GM18498 (cell line): ENCODE data around the gene LYSMD4.

Experiments used
- ATAC-seq: cut with Tn5 transposase; IDR thresholded peaks from one replicate; pipeline ENCODE4 v1.9.1; 2021; ENCODE audit warnings: mild to moderate bottlenecking, moderate library complexity; ENCODE audit not compliant: unreplicated experiment

Gene LYSMD4

GRCh38 chr15:99732124-99732750 is 1.0 kb downstream of the LYSMD4 start:
- no peak for ATAC-seq

- no peak for ATAC-seq
Measured at GRCh38 chr15:99731336-99732123, 1.7 kb downstream of the LYSMD4 start.

- no peak for ATAC-seq
Measured at GRCh38 chr15:99729920-99730319, 3.3 kb downstream of the LYSMD4 start.

- ATAC-seq = no peak
Measured at GRCh38 chr15:99729327-99729726, 3.9 kb downstream of the LYSMD4 start.

GRCh38 chr15:99728916-99729315 is 4.3 kb downstream of the LYSMD4 start:
- no peak for ATAC-seq

- ATAC-seq = no peak
Measured at GRCh38 chr15:99727733-99728132, 5.5 kb downstream of the LYSMD4 start.

- ATAC-seq = no peak
Measured at GRCh38 chr15:99727330-99727729, 5.9 kb downstream of the LYSMD4 start.

- ATAC-seq = no peak
Measured at GRCh38 chr15:99726333-99726732, 6.9 kb downstream of the LYSMD4 start.

- ATAC-seq = no peak
Measured at GRCh38 chr15:99722406-99722805, 10.8 kb downstream of the LYSMD4 start.

- no peak for ATAC-seq
Measured at GRCh38 chr15:99721896-99722295, 11.3 kb downstream of the LYSMD4 start.

GRCh38 chr15:99721104-99721778 is 12.0 kb downstream of the LYSMD4 start:
- no peak for ATAC-seq

- ATAC-seq = no peak
Measured at GRCh38 chr15:99720533-99720932, 12.7 kb downstream of the LYSMD4 start.

- ATAC-seq = peak; percentile 77
Measured at GRCh38 chr15:99719096-99719541, 14.1 kb downstream of the LYSMD4 start.

- ATAC-seq = no peak
Measured at GRCh38 chr15:99718421-99718820, 14.8 kb downstream of the LYSMD4 start.

- ATAC-seq = peak; percentile 36
Measured at GRCh38 chr15:99717161-99718009, 15.9 kb downstream of the LYSMD4 start.

GRCh38 chr15:99716540-99717095 is 16.6 kb downstream of the LYSMD4 start:
- ATAC-seq = no peak

GRCh38 chr15:99712415-99712814 is 20.8 kb downstream of the LYSMD4 start:
- no peak for ATAC-seq

GRCh38 chr15:99711625-99712024 is 21.6 kb downstream of the LYSMD4 start:
- ATAC-seq = no peak

GRCh38 chr15:99709243-99709986 is 23.8 kb downstream of the LYSMD4 start:
- no peak for ATAC-seq

- no peak for ATAC-seq
Measured at GRCh38 chr15:99708563-99708962, 24.7 kb downstream of the LYSMD4 start.
